Subcutaneous abdominal adipose tissue (tissue), 5 donors: ENCODE data around the gene BTD.

Source experiments
- H3K27ac ChIP-seq: one replicate; pipeline ENCODE4 v1.7.0; 2013; ENCODE audit warnings: low read depth, mild to moderate bottlenecking, inconsistent platforms, low read length, moderate library complexity
- H3K27me3 ChIP-seq, 5 donors: one replicate each; pipeline ENCODE4 v1.7.0; 2013; ENCODE audit warnings: low read length in 5 of 5, inconsistent platforms in 1 of 5; ENCODE audit not compliant: control insufficient read depth in 5 of 5, insufficient read depth in 4 of 5
- H3K36me3 ChIP-seq, 5 donors: one replicate each; pipeline ENCODE4 v1.7.0; 2013; ENCODE audit warnings: low read length in 5 of 5; ENCODE audit not compliant: control insufficient read depth in 5 of 5, insufficient read depth in 5 of 5
- H3K4me1 ChIP-seq, 5 donors: one replicate each; pipeline ENCODE4 v1.7.0; 2013; ENCODE audit warnings: low read length in 5 of 5, mild to moderate bottlenecking in 3 of 5, moderate library complexity in 1 of 5; ENCODE audit not compliant: control insufficient read depth in 5 of 5, insufficient read depth in 5 of 5
- H3K4me3 ChIP-seq, 5 donors: one replicate each; pipeline ENCODE4 v1.7.0; 2013; ENCODE audit warnings: low read length in 5 of 5, low read depth in 1 of 5
- H3K9ac ChIP-seq, 5 donors: one replicate each; pipeline ENCODE4 v1.7.0; 2013; ENCODE audit warnings: low read length in 5 of 5, mild to moderate bottlenecking in 4 of 5, moderate library complexity in 3 of 5
- H3K9me3 ChIP-seq, 5 donors: one replicate each; pipeline ENCODE4 v1.7.0; 2013; ENCODE audit warnings: low read length in 5 of 5; ENCODE audit not compliant: control insufficient read depth in 5 of 5
- donor health status: healthy.
- donor health status: healthy.
- donor health status: healthy.
- donor health status: healthy.
- donor health status: healthy.

Gene BTD

DNA sequence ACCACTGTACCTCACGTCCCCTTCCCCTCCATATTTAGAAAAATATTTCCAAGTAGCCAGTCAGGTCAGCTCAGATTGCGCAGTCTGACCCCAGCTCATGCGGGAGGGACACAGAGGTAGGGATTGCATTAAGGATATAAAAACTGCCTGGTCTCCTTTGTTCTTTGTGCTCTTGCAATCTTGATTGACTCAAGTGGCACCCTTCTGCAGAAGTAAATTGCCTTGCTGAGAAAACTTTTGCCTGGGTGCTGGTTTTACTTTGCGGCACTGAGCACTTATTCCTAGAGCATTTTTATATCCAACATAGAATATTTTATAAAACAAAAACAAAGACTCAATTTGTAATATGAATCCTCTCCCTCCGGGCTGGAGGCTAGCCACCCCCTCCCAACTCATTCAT, 54.8 kb downstream of the BTD start:
- Histone ChIP-seq H3K27ac (no peak overlapping the region), H3K4me3 (peak overlapping the region in 2 of 5 donors; percentile 21 to 30), H3K9ac (no peak overlapping the region), H3K36me3 (no peaks in the 10 kb centered on the region), H3K27me3 (no peaks in the 10 kb centered on the region), H3K4me1 (peaks cover 0 to 4% (median 2%) of the 10 kb centered on the region in 5 donors), H3K9me3 (peaks cover 3 to 18% (median 15%) of the 10 kb centered on the region in 5 donors)

DNA sequence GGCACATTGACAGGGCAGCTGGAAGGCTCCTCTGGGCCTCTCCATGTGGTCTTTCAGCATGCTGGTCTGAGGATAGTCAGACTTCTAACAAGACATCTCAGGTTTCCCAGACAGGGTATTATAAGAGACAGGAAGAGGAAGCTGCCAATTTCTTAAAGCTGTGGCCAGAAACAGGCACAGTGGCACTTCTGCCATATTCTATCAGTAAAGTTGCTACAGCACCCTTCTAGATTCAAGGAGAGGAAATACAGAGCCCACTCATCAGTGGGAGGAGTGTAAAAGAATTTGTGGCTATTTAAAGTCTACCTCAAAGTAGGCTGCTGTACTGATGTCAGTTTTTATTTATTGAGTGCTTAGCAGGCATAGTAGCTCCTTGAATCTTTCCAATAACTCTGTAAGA, 55.5 kb downstream of the BTD start:
- H3K27me3 ChIP-seq = no peaks in the 10 kb centered on the region
- H3K4me3 ChIP-seq = no peak overlapping the region
- peaks cover 3 to 18% (median 15%) of the 10 kb centered on the region in 5 donors for H3K9me3 ChIP-seq
- no peak overlapping the region for H3K9ac ChIP-seq
- no peaks in the 10 kb centered on the region for H3K4me1 ChIP-seq
- H3K27ac ChIP-seq = no peak overlapping the region
- H3K36me3 ChIP-seq = no peaks in the 10 kb centered on the region

DNA sequence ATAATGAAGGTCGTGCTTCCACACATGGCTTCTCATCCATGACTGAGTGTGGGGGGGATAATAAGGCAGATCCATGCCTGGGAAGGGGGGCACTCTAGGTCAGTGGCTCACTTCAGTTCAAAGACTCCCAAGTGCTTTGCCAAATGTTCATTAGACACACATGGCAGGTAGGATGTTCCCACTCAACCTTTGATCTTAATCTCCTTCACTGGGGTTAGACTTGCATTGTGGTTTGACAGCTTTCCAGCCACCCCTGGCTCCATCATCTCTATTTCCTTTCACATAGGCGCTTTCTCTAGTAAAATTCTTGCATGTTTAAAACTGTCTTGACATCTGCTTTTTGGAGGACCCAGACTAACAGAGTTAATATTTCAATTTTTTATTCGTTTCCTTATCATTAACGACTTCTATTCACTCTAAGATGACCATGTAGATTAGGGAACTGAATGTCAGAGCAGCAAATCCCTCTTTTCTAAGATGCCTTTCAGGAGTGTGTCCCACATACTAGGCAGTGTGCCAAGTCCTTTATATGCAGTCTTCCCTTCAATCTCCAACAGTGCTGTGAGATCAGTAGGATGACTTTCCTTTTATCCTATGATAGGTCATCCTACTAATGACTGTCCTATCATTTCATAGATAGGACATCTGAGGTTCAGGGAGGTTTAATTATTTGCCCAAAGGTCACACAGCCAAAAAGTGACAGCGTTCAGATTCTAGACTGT, 57.9 kb downstream of the BTD start:
- no peaks in the 10 kb centered on the region for H3K4me1 ChIP-seq
- no peak overlapping the region for H3K4me3 ChIP-seq
- H3K36me3 ChIP-seq = no peaks in the 10 kb centered on the region
- no peak overlapping the region for H3K27ac ChIP-seq
- H3K9ac ChIP-seq = no peak overlapping the region
- peaks cover 3 to 18% (median 15%) of the 10 kb centered on the region in 5 donors for H3K9me3 ChIP-seq
- no peaks in the 10 kb centered on the region for H3K27me3 ChIP-seq

DNA sequence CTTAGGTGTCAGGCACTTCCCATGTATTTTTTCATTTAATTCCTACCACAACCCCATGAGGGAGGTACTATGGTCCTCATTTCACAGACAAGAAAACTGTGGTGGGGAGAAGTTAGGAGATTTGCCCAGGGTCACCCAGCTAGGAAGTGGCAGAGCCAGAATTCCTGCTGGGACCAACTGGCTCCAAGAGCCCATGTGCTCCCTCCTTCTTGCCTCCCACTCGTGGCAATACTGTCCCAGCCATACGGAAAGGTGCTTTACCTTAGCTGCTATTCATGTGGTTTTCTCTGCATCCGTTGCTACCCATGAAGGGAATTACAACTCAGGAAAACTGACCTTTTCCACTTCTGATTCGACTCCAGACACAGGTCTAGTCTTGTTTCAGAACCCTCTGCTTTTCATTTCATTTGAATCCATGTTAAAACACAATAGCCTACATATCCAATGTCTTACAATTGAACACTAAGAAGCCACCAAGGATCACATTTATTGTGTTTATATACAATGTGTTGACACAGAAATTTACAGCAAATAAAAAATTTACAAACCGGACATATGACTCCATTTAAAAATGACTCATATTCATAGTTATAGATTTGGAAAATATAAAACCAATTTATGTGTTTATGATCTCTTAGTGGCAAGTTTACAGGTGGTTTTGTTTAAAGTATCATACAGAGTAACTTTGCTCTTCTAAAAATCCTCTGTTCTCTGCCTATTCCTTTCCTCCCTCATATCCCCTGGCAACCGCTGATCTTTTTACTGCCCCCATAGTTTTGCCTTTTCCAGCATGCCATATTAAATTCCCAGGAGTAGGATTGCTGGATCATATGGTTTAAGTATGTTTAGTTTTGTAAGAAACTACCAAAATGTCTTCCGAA, 58.8 kb downstream of the BTD start:
- Histone ChIP-seq H3K9me3 (peaks cover 3 to 18% (median 15%) of the 10 kb centered on the region in 5 donors), H3K4me1 (no peaks in the 10 kb centered on the region), H3K4me3 (no peak overlapping the region), H3K27me3 (no peaks in the 10 kb centered on the region), H3K27ac (no peak overlapping the region), H3K9ac (no peak overlapping the region), H3K36me3 (no peaks in the 10 kb centered on the region)

DNA sequence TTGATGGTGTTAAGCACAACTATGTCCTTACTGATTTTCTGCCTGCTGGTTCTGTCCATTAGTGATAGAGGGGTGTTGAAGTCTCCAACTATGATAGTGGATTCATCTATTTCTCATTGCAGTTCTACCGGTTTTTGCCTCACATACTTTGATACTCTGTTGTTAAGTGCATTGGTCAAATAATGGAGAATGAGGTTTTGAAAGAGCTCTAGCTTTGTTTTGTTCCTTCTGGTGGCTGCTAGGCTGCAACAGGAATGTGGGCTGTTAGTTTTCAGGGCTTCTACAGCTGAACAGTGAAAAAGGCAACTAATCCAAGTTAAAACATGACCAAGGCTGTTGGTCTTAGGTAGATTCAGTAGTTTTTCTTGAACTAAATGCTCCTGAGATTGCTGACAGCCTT, 62.6 kb downstream of the BTD start:
- Histone ChIP-seq H3K9ac (no peak overlapping the region), H3K4me3 (no peak overlapping the region), H3K27ac (no peak overlapping the region), H3K36me3 (peaks cover 3 to 18% (median 10%) of the 10 kb centered on the region in 5 donors), H3K27me3 (no peaks in the 10 kb centered on the region), H3K9me3 (no peaks in the 10 kb centered on the region), H3K4me1 (no peaks in the 10 kb centered on the region)

DNA sequence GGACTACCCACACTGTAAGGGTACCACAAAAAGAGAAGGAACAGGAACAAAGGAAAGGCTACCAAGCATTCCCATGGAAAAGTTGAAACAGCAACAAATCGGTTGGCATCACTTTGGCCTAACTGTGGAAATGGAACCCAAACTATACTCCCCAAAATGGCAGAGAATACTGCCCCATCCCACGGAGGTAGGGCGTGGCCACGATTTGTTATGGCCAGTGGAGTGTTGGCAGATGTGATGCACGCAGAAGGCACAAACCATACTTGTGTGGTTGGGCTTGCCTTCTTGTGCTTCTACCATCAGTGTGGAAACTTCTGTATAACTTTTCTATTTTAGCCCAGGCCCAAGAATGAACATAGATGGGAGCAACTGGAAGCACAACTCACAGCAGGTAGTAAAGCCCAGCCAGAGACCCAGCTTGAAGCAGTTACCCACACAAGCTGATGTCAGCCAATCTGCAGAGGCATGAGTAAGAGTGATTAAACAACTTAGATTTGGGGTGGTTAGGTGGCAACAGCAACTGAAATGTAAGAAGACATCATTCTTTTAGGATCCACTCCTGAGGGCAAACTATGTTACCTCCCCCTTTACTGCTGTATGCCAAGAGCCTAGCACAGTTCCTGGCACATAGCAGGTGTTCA, 64.1 kb downstream of the BTD start:
- H3K27me3 ChIP-seq = no peaks in the 10 kb centered on the region
- no peaks in the 10 kb centered on the region for H3K9me3 ChIP-seq
- H3K36me3 ChIP-seq = peaks cover 8 to 22% (median 16%) of the 10 kb centered on the region in 5 donors
- no peak overlapping the region for H3K27ac ChIP-seq
- H3K4me3 ChIP-seq = no peak overlapping the region
- H3K4me1 ChIP-seq = peaks cover 0 to 4% (median 0%) of the 10 kb centered on the region in 5 donors
- H3K9ac ChIP-seq = no peak overlapping the region

DNA sequence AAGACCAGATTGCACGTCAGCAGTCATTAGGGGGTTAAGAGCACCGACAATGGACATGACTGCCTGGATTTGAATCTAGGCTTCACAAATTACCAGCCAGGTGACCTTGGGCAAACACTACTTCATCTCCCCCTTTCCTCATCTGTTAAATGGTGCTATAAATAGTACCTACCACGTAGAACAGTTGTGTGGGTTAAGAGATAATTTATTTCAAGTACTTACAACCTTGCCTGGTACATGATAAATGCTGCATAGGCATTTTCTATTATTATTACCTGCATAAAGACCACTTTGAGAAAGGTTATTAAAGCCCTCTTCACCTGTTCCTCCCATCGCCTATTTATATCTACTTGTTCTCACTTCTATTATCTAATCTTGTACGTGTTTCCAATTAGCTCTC, 64.7 kb downstream of the BTD start:
- H3K4me1 ChIP-seq = peaks cover 0 to 4% (median 0%) of the 10 kb centered on the region in 5 donors
- no peak overlapping the region for H3K27ac ChIP-seq
- no peaks in the 10 kb centered on the region for H3K9me3 ChIP-seq
- H3K36me3 ChIP-seq = peaks cover 10 to 28% (median 19%) of the 10 kb centered on the region in 5 donors
- no peak overlapping the region for H3K9ac ChIP-seq
- no peaks in the 10 kb centered on the region for H3K27me3 ChIP-seq
- no peak overlapping the region for H3K4me3 ChIP-seq

DNA sequence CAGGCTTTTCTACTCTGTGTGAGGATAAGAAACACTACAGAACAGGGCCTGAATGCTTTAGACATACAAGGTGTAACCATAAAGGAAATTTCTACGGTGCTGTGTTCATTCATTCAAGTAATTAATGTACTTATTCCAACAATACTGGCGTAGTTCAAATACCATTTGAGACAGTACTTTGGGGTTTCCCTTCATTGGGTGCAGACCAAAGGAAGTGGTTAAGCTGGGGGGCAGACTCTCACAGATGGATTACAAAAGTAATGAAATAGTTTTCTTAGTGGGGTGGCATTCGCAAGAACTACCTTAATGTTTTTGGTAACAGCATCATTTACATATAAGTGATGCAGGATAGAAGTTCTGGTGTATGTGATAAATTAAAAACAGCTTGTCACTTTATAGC, 65.9 kb downstream of the BTD start:
- H3K27ac ChIP-seq = no peak overlapping the region
- no peak overlapping the region for H3K4me3 ChIP-seq
- no peak overlapping the region for H3K9ac ChIP-seq
- no peaks in the 10 kb centered on the region for H3K27me3 ChIP-seq
- H3K9me3 ChIP-seq = no peaks in the 10 kb centered on the region
- peaks cover 0 to 4% (median 0%) of the 10 kb centered on the region in 5 donors for H3K4me1 ChIP-seq
- peaks cover 14 to 33% (median 23%) of the 10 kb centered on the region in 5 donors for H3K36me3 ChIP-seq

DNA sequence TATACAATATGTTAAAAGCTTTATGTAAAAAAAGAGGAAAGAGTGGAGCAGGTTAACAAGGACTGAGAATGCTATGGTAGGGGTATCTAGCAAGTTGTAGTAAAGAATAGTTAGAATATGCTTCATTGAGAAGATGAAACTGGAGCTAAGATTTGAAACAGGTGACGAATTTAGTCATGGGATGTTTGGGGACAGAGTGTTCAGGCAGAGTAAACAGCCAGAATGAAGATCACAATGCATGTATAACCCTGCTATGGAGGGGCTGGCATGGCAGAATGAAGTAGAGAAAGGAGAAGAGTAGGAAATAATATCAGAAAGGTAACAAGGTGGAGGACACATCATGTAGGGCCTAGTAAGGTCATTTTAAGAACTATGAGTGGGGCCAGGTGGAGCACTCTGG, 72.0 kb downstream of the BTD start:
- Histone ChIP-seq H3K9ac (no peak overlapping the region), H3K27me3 (no peaks in the 10 kb centered on the region), H3K27ac (no peak overlapping the region), H3K4me1 (peaks cover 0 to 4% (median 0%) of the 10 kb centered on the region in 5 donors), H3K4me3 (no peak overlapping the region), H3K36me3 (peaks cover 40 to 71% (median 50%) of the 10 kb centered on the region in 5 donors), H3K9me3 (no peaks in the 10 kb centered on the region)

DNA sequence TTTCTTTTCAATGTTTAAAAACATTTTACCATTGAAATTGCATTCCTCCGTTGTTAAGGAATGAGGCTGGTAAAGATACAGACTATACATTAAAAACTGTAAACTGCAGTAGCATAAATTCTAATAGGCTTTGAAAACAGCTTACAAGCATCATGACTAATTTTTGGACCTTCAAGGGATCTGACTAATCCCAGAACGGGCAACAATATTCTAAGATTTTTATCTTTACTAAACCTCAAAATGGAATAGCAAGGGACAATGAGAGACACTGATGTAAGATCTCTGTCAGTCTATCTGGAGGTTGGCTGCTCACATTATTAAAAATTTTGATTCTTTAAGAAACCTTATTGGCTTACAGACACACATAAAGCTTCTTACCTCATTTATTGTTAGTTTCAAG, 74.7 kb downstream of the BTD start:
- Histone ChIP-seq H3K36me3 (peaks cover 37 to 61% (median 48%) of the 10 kb centered on the region in 5 donors), H3K27me3 (no peaks in the 10 kb centered on the region), H3K9me3 (no peaks in the 10 kb centered on the region), H3K4me1 (peaks cover 0 to 7% (median 0%) of the 10 kb centered on the region in 5 donors), H3K4me3 (no peak overlapping the region), H3K27ac (no peak overlapping the region), H3K9ac (no peak overlapping the region)
